HG02571 (cell line): ENCODE data around the gene PSMB11.

Experiments
- ATAC-seq: cut with Tn5 transposase; IDR thresholded peaks from one replicate; pipeline ENCODE4 v1.9.1; 2021; ENCODE audit warnings: mild to moderate bottlenecking, moderate library complexity; ENCODE audit not compliant: unreplicated experiment

PSMB11 gene

GRCh38 chr14:23056956-23057756 is 15.1 kb downstream of the PSMB11 start, which contains the start of gene CDH24:
TSS of gene CDH24 (minus strand) at chr14:23057520. CDS start at chr14:23055733, 1,787 bp downstream.
- ATAC-seq: peak; percentile 54

DNA sequence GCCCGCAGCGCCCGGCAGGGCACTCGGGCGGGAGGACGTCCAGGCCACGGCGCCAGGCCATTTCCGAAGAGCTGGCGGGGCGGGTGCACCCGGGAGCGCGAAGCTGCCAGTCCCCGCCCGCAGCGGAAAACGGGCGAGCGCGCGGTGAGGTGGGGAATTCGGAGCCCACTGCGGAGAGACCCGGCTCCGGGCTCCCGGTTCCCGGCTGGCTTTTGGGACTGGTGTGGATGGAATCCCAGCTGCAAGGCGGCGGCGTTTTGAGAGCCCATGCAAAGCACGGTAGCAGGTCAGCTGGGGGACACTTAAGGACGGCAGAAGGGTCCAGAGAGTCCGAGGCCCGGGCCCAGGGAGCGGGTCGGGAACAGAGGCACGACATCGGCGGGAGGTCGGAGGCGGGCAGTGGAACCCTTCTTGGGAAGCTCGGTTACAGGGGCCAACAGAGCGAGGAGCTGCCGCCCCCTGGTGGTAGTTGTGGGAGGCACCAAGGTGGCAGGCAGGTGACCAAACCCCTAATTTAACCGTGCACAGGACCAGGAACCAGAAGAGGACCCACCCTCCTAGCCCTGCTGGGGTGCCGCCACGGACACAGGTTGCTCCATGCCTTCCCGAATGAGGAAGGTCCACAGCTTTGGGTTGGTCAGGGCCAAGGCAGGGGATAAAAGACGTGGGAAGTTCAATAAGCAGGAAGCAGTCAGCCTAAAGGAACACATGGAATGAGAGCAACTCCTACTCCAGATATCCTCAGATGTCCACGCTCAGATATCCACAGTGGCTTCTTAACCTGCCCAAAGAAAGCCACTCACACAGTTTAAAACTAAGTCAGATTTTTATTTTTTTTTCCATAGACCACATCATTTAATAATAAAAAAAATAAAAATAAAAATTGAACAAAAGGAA is 16.0 kb downstream of the PSMB11 start:
- ATAC-seq: peak; percentile 58

- ATAC-seq: no peak
Measured at GRCh38 chr14:23058654-23059504, 16.9 kb downstream of the PSMB11 start.

GRCh38 chr14:23060536-23061260 is 18.7 kb downstream of the PSMB11 start:
- ATAC-seq: no peak

GRCh38 chr14:23062002-23062401 is 20.0 kb downstream of the PSMB11 start:
- no peak for ATAC-seq

DNA sequence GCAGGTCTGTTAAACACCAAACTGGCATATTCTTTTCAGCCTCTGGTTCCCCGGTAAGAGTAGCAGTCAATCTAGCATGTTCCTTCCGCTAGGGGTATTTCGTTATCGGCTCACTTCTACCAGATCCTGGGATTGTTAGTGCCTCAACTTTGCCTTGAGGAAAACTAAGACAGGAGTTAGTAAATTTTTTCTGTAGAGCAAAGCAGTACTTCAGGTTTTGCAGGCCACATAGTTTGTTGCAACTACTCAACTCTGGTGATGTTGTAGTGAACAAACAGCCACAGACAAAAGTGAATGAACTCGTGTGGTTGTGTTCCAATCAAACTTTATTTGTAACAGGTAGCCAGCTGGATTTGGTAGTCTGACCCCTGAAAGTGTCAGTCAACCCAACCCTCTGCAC is 21.6 kb downstream of the PSMB11 start:
- no peak for ATAC-seq

DNA sequence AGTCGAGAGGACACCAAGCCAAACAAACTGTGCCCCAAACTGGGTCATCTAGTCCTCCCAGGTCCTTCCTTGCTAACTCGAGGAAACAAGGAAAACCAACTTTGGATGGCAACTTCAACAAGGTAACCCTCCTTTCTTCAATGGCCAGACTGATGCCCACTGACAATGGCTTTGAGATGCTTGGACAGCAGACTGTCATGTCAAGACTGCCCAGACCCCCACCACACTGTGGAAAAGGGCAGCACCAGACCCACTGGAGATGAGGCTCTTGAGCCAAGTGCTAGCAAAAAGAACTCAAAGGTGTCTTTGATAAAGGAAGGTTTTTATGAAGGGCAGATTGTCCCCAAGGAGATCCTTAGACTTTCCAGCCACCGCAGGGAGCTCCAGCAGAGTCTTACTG is 24.4 kb downstream of the PSMB11 start:
- ATAC-seq: no peak

- ATAC-seq: no peak
Measured at GRCh38 chr14:23066855-23067744, 25.1 kb downstream of the PSMB11 start.

DNA sequence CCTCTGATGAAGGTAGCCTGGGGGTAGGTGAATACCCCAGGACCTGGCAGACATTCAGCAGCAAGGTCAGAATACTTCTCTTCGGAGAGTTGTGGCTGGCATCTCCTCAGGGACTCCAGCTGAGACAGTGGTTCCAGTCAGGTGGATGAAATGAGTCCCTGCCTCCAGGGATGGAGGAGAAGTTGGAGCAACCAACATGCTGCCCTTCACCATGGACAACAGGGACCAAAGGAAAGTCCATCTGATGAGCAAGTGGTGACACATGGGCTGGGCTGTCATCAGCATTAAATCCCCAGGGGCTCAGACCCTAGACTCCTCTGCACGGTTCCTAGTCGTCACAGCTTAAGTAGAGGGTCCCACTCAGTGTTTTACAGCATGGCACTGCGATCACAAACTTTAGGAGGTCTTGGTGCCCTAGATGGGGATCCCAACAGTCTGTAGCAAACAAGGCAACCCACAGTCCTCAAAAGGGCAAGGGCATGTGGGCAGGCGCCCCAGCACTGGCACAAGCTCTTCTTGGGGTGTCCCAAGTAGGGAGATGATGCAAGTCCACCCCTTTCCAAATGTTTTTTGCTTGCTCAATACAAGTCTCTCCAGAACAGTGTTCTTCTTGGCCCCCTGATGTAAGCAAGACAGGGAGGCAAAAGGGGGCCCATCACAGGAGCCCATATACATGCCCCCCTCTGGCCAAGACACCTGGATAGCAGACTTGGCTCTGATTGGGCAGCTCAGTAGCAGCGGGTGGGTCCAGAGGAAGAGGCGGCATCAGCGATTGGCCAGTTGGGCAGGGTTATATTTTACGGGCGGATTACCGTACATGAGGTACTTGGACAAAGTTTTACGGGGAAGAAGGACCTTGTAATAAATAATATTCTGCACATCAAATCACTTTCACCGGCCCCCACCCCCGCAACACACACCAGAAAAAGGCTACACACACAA is 26.1 kb downstream of the PSMB11 start:
- ATAC-seq: no peak

DNA sequence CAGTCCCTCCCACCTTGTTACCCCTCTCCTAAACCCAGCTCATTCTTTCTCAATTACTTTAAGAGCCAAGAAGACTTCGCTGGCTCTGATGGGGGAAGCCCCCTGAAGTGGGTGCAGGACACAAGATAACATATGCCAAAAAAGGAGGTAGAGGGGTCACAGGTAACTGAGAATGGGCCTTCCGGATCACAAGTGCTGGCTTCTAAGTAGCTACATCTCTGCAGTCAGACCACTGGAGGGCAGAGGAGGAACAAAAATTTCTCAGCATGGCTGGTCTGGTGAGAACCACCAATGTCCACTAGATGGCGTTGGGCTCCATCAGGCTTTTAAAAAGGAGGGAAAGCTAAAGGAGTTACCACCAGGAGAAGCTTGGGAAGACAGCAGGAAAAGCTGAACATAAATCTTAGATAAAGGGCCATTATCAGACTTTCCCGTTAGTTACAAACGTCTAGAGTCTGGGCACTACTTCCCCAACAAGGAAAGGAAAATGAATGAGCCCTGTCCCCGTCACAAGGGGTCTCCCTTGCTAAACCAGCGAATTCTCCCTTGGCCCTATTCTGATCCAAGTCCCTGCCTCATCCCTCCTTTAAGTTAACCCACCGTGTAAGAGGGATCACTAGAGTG is 26.9 kb downstream of the PSMB11 start:
- ATAC-seq: peak; percentile 58

DNA sequence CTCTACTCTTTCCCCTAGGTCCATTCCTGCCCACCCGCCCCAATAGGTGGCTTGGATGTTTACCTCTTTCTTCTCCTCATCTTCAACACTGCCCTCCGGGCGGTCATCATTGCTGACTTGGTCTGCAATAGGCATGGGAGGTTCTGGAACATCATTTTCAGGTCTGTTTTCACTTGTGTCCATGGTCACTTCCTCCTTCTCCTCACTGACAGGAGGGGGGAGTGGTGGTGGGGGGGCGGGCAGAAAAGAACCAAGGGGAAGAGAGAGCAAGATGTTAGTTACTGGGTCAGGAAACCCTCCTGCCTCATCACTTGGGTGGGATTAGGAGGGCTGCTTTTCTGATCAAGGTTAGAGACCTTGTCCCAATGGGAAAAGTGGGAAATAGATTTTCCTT is 27.4 kb downstream of the PSMB11 start:
- no peak for ATAC-seq

DNA sequence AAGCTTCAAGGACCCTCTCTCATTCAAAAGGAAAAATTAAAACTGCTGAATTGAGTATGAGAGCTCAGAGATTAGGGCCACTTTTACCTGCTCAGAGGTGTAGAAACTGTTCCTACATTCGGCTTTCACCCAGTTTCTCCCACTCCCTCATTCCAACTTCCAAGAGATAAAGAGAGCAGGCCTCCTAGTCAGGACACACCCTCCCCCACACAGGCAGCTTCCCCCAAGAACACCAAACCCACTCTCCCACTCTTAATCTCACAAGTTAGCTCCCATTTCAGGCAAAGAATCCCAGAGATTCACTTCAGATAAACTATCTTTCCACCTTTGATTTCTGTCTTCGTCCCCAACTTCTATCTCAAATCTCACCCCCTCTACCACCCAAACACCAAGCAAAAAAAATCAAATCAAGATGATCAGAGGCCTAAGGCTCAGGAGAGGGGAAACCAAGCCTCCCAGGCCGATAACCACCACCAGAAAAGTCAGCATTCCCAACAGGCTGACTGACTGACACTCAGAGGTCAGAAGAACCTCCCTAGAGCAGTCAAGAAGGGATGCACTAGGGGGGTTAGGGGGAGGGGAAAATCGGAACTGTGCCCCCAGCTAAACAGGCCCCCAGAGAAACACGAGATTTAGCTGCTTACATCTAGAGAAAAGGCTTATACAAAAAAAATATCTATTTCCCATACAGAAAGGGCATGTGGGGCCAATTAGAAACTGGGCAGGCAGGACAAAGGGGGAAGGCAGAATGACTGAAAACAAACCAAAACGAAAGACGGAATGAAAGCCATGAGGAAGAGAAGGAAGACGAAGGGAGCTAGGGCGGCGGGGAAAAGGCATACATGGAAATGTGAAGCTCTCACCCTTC is 28.5 kb downstream of the PSMB11 start:
- ATAC-seq: no peak

DNA sequence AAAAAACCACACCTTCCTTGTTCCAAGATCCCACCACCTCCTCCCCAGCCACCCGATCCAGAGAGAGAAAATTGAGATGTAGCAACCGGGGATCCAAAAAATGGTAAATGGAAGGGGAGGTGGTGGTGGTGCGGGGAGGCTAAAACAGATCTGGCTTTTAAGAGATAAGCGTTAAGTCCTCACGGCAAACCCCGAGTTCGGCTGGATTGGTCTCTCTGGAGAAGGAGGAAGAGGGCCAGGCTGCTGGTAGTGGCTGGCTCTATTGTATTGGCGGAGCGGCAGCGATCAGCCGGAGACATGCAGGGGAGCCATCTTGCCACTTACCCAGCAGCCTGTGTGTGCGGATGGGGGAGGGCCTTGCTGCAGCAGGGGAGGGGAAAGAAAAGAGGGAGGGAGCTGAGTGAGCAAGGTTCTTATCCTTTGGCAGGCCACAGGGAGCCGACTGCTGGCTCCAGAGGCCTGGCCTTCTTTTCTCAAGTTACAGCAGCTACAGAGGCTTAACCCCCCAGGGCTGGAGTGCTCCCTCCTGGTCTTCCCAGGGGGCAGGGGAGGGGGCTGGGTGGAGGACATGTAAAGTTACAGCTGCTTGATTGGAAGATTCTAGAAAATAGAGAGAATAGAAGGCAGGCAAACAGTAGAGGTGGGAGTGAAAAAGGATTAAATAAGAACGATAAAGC is 29.4 kb downstream of the PSMB11 start:
- ATAC-seq: peak; percentile 90

DNA sequence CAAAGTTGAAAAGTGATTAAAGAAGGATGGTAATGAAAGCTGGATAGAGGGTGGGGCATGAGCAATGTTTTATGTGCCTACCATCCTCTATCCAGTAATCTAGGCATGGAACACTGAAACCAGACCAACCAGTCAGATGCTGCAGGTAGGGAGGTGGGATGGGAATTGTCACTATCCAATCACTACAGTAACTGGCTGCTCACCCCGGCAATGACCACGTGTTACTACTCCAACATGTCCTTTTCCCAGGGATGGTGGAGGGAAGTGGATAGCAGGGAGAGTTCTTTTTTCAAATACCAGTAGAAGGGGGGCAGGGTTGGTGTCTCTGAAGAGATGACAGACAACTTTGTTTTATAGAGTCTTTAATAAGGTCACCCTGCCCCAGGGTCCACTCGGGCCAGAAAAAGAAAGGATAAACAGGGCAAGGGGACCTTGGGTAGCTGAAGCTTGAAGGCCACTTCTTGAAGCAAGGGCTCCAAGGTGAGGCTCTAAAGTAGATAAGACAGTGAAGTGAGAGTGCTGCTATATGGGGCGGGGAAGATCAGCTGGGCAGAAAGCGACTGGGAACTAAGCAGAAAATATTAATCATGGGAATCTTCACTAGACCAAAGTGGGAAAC is 30.0 kb downstream of the PSMB11 start:
- ATAC-seq: no peak

GRCh38 chr14:23074906-23075305 is 32.9 kb downstream of the PSMB11 start:
- no peak for ATAC-seq
